ENCODE measurements around the gene GLIPR1L2. TPM values are rescaled to one million over a fixed set of nuclear protein-coding genes. Genes with fewer than 3 reads are reported as not detected.
"Not testable (repeated sequence)": the region's sequence is repeated elsewhere in the genome, so short reads cannot be mapped to it uniquely, and the experiment has no call there.

GLIPR1L2 gene
- total RNA-seq, 1 donor from 2014 or later: 0.26 TPM

DNA sequence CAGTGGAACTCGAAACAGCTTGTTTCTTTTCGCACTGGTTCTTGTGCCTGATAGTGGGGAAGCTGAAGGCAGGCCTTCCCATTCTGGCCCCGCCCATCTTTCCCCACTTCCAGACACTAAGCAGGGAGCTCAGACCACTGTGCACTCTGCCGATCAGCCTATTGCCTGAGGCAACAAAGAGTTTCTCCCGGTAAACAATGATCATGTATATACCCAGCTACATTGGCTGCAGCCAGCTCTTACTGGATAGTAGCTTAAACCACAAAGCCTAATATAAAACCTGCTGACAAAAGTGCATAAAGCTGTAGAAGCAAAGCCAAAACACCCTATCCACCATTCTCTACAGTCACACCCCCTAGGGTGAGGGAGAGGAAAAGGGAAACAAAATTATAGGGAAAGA, 65.0 kb downstream of the GLIPR1L2 start:
- H3K27me3 ChIP-seq (ENCODE audit: control insufficient read depth, insufficient read depth, low read length): no peaks in the 10 kb centered on the region
- TF ChIP-seq, protein P1, sequence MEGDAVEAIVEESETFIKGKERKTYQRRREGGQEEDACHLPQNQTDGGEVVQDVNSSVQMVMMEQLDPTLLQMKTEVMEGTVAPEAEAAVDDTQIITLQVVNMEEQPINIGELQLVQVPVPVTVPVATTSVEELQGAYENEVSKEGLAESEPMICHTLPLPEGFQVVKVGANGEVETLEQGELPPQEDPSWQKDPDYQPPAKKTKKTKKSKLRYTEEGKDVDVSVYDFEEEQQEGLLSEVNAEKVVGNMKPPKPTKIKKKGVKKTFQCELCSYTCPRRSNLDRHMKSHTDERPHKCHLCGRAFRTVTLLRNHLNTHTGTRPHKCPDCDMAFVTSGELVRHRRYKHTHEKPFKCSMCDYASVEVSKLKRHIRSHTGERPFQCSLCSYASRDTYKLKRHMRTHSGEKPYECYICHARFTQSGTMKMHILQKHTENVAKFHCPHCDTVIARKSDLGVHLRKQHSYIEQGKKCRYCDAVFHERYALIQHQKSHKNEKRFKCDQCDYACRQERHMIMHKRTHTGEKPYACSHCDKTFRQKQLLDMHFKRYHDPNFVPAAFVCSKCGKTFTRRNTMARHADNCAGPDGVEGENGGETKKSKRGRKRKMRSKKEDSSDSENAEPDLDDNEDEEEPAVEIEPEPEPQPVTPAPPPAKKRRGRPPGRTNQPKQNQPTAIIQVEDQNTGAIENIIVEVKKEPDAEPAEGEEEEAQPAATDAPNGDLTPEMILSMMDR (IDR thresholded peaks at IDR 0.05; ENCODE audit: insufficient read depth, low read length, severe bottlenecking): no peak
- no peak for FAIRE-seq
- H3K36me3 ChIP-seq (ENCODE audit: control insufficient read depth, insufficient read depth, low read length): no peaks in the 10 kb centered on the region
- no peak for DNase-seq (ENCODE audit: low read depth)
- H3K4me3 ChIP-seq (ENCODE audit: low read depth, low read length): no peak overlapping the region

DNA sequence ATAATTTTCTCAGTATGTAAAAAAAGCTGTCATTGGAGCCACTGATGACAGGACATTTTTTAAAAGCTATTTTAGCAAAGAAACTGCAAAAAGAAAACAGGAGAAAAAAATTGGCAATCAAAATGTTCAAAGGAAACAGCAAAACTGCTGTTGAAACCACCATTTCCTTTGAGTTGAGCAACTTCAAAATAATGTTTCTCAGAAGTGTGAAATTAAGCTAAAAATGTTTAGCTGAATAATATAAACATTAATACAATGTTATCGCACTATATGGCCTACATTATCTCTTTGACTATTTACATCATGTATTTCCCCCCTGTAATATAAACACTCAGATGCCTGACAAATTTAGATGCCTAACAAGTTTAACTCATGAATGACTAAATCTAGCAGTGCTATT, 66.3 kb downstream of the GLIPR1L2 start:
- TF ChIP-seq, protein P1 (IDR thresholded peaks at IDR 0.05; ENCODE audit: insufficient read depth, low read length, severe bottlenecking): no peak
- no peak for DNase-seq (ENCODE audit: low read depth)
- FAIRE-seq: no peak
- H3K4me3 ChIP-seq (ENCODE audit: low read depth, low read length): no peak overlapping the region
- H3K27me3 ChIP-seq (ENCODE audit: control insufficient read depth, insufficient read depth, low read length): no peaks in the 10 kb centered on the region
- no peaks in the 10 kb centered on the region for H3K36me3 ChIP-seq (ENCODE audit: control insufficient read depth, insufficient read depth, low read length)

DNA sequence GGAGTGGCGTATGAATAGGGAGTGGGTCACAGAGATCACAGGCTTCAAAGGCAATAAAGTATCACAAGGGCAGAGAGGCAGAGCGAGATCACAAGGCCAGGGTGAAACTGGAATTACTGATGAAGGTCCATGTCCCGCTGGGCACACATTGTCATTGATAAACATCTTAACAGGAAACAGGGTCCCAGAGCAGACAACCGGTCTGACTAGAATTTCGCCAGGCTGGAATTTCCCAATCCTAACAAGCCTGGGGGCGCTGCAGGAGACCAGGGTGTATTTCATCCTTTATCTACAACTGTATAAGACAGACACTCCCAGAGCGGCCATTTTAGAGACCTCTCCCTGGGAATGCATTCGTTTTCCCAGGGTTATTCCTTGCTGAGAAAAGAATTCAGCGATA, 67.0 kb downstream of the GLIPR1L2 start:
- not testable (repeated sequence) for H3K36me3 ChIP-seq (ENCODE audit: control insufficient read depth, insufficient read depth, low read length); H3K4me3 ChIP-seq (ENCODE audit: low read depth, low read length); FAIRE-seq; H3K27me3 ChIP-seq (ENCODE audit: control insufficient read depth, insufficient read depth, low read length); DNase-seq (ENCODE audit: low read depth)

DNA sequence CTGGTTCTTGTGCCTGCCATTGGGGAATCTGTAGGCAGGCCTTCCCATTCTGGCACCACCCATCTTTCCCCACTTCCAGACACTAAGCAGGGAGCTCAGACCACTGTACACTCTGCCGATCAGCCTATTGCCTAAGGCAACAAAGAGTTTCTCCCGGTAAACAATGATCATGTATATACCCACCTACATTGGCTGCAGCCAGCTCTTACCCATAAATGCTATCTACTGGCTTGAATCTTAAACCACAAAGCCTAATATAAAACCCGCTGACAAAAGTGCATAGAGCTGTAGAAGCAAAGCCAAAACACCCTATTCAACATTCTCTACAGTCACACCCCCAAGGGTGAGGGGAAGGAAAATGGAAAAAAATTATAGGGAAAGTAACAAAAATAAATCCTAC, 68.9 kb downstream of the GLIPR1L2 start:
- FAIRE-seq: no peak
- Histone ChIP-seq H3K36me3 (ENCODE audit: control insufficient read depth, insufficient read depth, low read length) (no peaks in the 10 kb centered on the region), H3K27me3 (ENCODE audit: control insufficient read depth, insufficient read depth, low read length) (no peaks in the 10 kb centered on the region), H3K4me3 (ENCODE audit: low read depth, low read length) (no peak overlapping the region)
- DNase-seq (ENCODE audit: low read depth): no peak
- TF ChIP-seq, protein P1 (IDR thresholded peaks at IDR 0.05; ENCODE audit: insufficient read depth, low read length, severe bottlenecking): no peak

DNA sequence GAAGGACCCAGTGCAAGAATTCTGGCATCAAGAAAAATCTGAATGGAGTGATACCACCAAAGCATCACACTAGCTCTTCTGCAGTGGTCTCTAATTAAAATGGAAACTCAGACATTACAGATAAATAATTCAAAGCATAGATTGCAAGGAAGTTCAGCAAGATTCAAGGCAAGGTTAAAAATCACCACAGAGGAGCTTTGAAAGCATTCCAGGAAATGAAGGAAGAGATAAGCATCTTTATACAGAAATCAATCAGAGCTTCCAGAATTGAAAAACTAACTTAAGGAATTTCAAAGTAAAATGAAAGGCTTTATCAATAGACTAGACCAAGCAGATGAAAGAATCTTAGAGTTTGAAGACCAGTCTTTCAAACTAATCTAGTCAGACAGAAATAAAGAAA, 69.3 kb downstream of the GLIPR1L2 start:
- H3K4me3 ChIP-seq (ENCODE audit: low read depth, low read length): no peak overlapping the region
- H3K36me3 ChIP-seq (ENCODE audit: control insufficient read depth, insufficient read depth, low read length): no peaks in the 10 kb centered on the region
- FAIRE-seq: no peak
- DNase-seq (ENCODE audit: low read depth): no peak
- TF ChIP-seq, protein P1 (IDR thresholded peaks at IDR 0.05; ENCODE audit: insufficient read depth, low read length, severe bottlenecking): no peak
- no peaks in the 10 kb centered on the region for H3K27me3 ChIP-seq (ENCODE audit: control insufficient read depth, insufficient read depth, low read length)

DNA sequence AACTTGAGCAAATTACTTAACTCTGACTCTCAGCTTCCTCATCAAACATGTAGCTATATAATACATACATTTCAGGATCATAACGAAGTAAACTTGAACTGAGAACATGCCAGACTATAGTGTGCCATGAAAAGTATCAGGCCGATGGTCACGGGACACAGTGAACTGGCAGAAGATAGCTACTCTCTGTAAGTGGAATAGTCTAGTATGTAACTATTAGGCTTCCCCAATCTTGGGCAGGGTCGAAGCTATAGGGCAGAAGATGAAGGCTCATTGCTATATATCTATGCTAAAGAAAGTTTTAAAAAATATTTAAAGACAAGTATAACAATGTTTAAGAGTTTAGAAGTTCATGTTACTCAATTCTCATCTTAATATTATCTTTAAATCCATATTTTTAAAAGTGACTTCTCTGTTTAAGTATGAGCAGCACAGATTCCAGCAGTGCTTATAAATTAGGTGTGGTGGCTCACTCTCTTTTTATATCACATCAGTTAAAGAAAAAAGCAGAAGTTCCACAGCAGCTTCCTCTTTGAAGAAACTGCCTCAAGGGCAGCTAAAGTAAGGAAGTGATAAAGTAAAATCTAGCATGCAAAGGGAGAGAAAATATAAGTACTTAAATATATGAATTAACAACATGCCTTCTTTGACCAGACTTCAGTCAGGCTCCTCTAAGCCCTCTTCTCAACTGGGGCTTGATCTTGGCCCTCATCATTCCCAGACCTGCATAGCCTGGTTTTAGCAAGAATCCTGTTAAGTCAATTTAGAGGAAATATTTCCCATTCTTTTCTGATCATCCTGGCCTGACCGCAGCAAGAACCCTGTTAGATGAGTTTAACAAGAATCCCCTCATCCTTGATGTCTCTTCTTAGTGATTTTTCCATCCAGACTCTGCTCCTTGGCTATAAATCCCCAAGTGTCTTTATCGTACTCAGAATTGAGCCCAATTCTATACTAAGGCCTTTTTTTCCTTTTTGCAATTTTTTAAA, 81.3 kb downstream of the GLIPR1L2 start:
- no peak for FAIRE-seq
- Histone ChIP-seq H3K36me3 (ENCODE audit: control insufficient read depth, insufficient read depth, low read length) (no peaks in the 10 kb centered on the region), H3K4me3 (ENCODE audit: low read depth, low read length) (no peak overlapping the region), H3K27me3 (ENCODE audit: control insufficient read depth, insufficient read depth, low read length) (no peaks in the 10 kb centered on the region)
- TF ChIP-seq, protein P1 (IDR thresholded peaks at IDR 0.05; ENCODE audit: insufficient read depth, low read length, severe bottlenecking): no peak
- DNase-seq (ENCODE audit: low read depth): no peak
